ENCODE results near the gene MED26. TPM values are rescaled to one million over a fixed set of nuclear protein-coding genes. Genes with fewer than 3 reads are reported as not detected.

The MED26 gene
- total and polyA plus RNA-seq, 2 of the 8 experiments (the other 6 are each of a cell fraction or from before 2014, with no cell fraction given), result 5.3 to 10.7 TPM

GRCh38 chr19:16623576-16623975, 4.4 kb downstream of the MED26 start:
- Histone ChIP-seq H2AK5ac (ENCODE audit: low read depth, low read length) (no peak overlapping the region), H2BK12ac (ENCODE audit: low read depth, low read length) (no peak overlapping the region), H2BK120ac (replicated peaks; ENCODE audit: low read depth, low read length) (no peak overlapping the region), H3K56ac (replicated peaks; ENCODE audit: insufficient read length, low read depth, low read length) (no peak overlapping the region), H3K36me3 (ENCODE audit: control insufficient read depth in 2 of 4, insufficient read depth in 4 of 4, low read length in 3 of 4) (peaks cover 0 to 5% (median 0%) of the 10 kb centered on the region in 4 experiments; a peak in 5 of 8 replicates), H4K20me1 (replicated peaks in 1 of 2; ENCODE audit: control insufficient read depth in 1 of 2, insufficient read depth in 2 of 2, low read length in 2 of 2) (peaks cover 31 to 62% of the 10 kb centered on the region in 2 experiments), H3K4me3 (ENCODE audit: extremely low read depth in 1 of 4, insufficient read depth in 2 of 4, low read depth in 3 of 4, low read length in 4 of 4) (no peak overlapping the region), H3K18ac (ENCODE audit: extremely low read depth, low read length) (no peak overlapping the region), H3K23me2 (ENCODE audit: low read depth, low read length) (peaks cover 9% of the 10 kb centered on the region; the same call in 1 of the 2 replicates), H4K8ac (ENCODE audit: extremely low read depth, insufficient read depth, low read length) (no peak overlapping the region), H4K91ac (replicated peaks; ENCODE audit: insufficient read length, low read length) (no peak overlapping the region), H3K79me1 (ENCODE audit: low read depth, low read length) (peaks cover 52% of the 10 kb centered on the region), H3K14ac (ENCODE audit: insufficient read length) (no peak overlapping the region), H3K4me1 (replicated peaks in 1 of 4; ENCODE audit: control insufficient read depth in 3 of 4, insufficient read depth in 4 of 4, low read length in 3 of 4) (peaks cover 0 to 8% (median 0%) of the 10 kb centered on the region in 4 experiments; a peak in 4 of 7 replicates), H2BK5ac (ENCODE audit: low read depth, low read length) (no peak overlapping the region), H2BK15ac (ENCODE audit: low read length) (no peak overlapping the region), H3K4me2 (ENCODE audit: insufficient read depth in 1 of 2, low read depth in 2 of 2, low read length in 2 of 2) (no peak overlapping the region), H3K27ac (ENCODE audit: low read depth, low read length) (no peak overlapping the region), H3K9me3 (ENCODE audit: insufficient read depth in 2 of 2, low read depth in 1 of 2, low read length in 1 of 2) (no peaks in the 10 kb centered on the region), H3K79me2 (ENCODE audit: control insufficient read depth in 1 of 2, insufficient read depth in 2 of 2, low read length in 2 of 2) (peaks cover 25 to 91% of the 10 kb centered on the region in 2 experiments), H2BK20ac (ENCODE audit: low read length) (no peak overlapping the region), H3K9ac (replicated peaks in 1 of 4; ENCODE audit: extremely low read depth in 1 of 4, low read depth in 3 of 4, low read length in 3 of 4) (no peak overlapping the region), H3K4ac (replicated peaks; ENCODE audit: insufficient read length, low read depth, low read length) (no peak overlapping the region), H2AFZ (ENCODE audit: low read length) (no peak overlapping the region), H3K23ac (ENCODE audit: insufficient read length) (no peak overlapping the region), H4K5ac (ENCODE audit: insufficient read length, low read depth, low read length) (no peak overlapping the region), H3K27me3 (replicated peaks in 1 of 4; ENCODE audit: control insufficient read depth in 3 of 4, extremely low read depth in 1 of 4, insufficient read depth in 3 of 4, low read length in 3 of 4) (no peaks in the 10 kb centered on the region)
- CTCF ChIA-PET (ENCODE audit: partially characterized antibody), result interaction anchor here (0.7 kb wide), 1 partner anchor 43 kb away, joined by 3 read pairs; no protein-coding TSS in a partner anchor
- 89% methylated on average over 6 of the region's 6 CpGs; no CpG with 5 or more reads in 1 of the 2 experiments for WGBS, 2 experiments (ENCODE audit: extremely low coverage in 1 of 2, insufficient coverage in 1 of 2, insufficient read length in 1 of 2, insufficient replicate concordance in 2 of 2, low coverage in 1 of 2, low lambda C conversion rate in 2 of 2, missing lambda C conversion rate in 1 of 2)
- DNase-seq (ENCODE audit: low read depth in 1 of 2, low spot score in 2 of 2) (no peak), FAIRE-seq (no peak)
- no peak for TF ChIP-seq NRF1 (IDR thresholded peaks at IDR 0.05; ENCODE audit: low read depth, low read length)
- TF ChIP-seq HDAC6 (IDR thresholded peaks at IDR 0.05; ENCODE audit: low read depth, low read length), result no peak
- no peak for TF ChIP-seq POLR2AphosphoS5 (IDR thresholded peaks at IDR 0.05; ENCODE audit: low read depth, low read length)
- TF ChIP-seq RAD21 (IDR thresholded peaks at IDR 0.05 in 1 of 2, conservative IDR thresholded peaks at IDR 0.05 in 1 of 2; ENCODE audit: low read depth in 2 of 2, low read length in 2 of 2), result no peak
- no peak for TF ChIP-seq MAX (IDR thresholded peaks at IDR 0.05)
- TF ChIP-seq ATF3 (IDR thresholded peaks at IDR 0.05; ENCODE audit: insufficient read depth, low read depth, low read length), result no peak
- no peak for TF ChIP-seq POLR2A (IDR thresholded peaks at IDR 0.05; ENCODE audit: control extremely low read depth in 1 of 2, low read depth in 2 of 2, low read length in 2 of 2)
- TF ChIP-seq RFX5 (IDR thresholded peaks at IDR 0.05; ENCODE audit: borderline replicate concordance, low read depth, low read length), result no peak
- no peak for TF ChIP-seq USF2 (IDR thresholded peaks at IDR 0.05; ENCODE audit: low read length)
- TF ChIP-seq RXRA (IDR thresholded peaks at IDR 0.05; ENCODE audit: insufficient read depth, low read depth, low read length), result no peak
- TF ChIP-seq SIN3A (conservative IDR thresholded peaks at IDR 0.05 in 1 of 2, IDR thresholded peaks at IDR 0.05 in 1 of 2; ENCODE audit: low read depth in 1 of 2, low read length in 2 of 2), result no peak
- POLR2A ChIA-PET (ENCODE audit: partially characterized antibody), result interaction anchor here (1.0 to 1.6 kb wide), 3 partner anchors 33 to 37 kb away, joined by 3 to 4 read pairs (median 4); partner anchors contain the start of gene TMEM38A

Measured in H1 (cell line).